HFFc6 (cell line): ENCODE data around the gene RB1. TPM values are rescaled to one million over a fixed set of nuclear protein-coding genes. Genes with fewer than 3 reads are reported as not detected.
"Not testable (repeated sequence)": the region's sequence is repeated elsewhere in the genome, so short reads cannot be mapped to it uniquely, and the experiment has no call there.

ENCODE experiments used
- DNase-seq: peaks from one replicate; pipeline ENCODE4 v3.0.0-alpha.2; 2018
- H3K27ac Mint-ChIP-seq: 2 replicates; pipeline ENCODE4 v1.8.0; 2020; ENCODE audit warnings: mild to moderate bottlenecking, mixed read lengths
- H3K27me3 Mint-ChIP-seq: 2 replicates; pipeline ENCODE4 v1.8.0; 2021; ENCODE audit warnings: mild to moderate bottlenecking, moderate library complexity, mixed read lengths; ENCODE audit not compliant: insufficient read depth
- H3K36me3 Mint-ChIP-seq: 2 replicates; pipeline ENCODE4 v1.8.0; 2021; ENCODE audit warnings: low read depth, mixed read lengths
- H3K4me1 Mint-ChIP-seq: 2 replicates; pipeline ENCODE4 v1.8.0; 2020; ENCODE audit warnings: low read depth, mixed read lengths
- H3K4me3 Mint-ChIP-seq: 2 replicates; pipeline ENCODE4 v1.8.0; 2020; ENCODE audit warnings: mild to moderate bottlenecking, moderate library complexity, mixed read lengths
- H3K9me3 Mint-ChIP-seq: 2 replicates; pipeline ENCODE4 v1.8.0; 2020; ENCODE audit warnings: mild to moderate bottlenecking, mixed read lengths
- CTCF ChIP-seq: fragments of 200-600 bp; sonication (generic); IDR thresholded peaks from 2 replicates; pipeline ENCODE4 v1.5.0; 2021; ENCODE audit warnings: antibody characterized with exemption, mild to moderate bottlenecking
- total RNA-seq, 6 experiments: library from RNA; stranded (reverse); fragmentation: NEBNext Ultra II Directional; extraction: Animal tissue kit (Norgen Biotek cat#: 25700); gene quantifications; 2 replicates in 1 of 6; 3 replicates in 5 of 6; pipeline ENCODE4 v1.2.3, GENCODE V29; 2021

Gene RB1
- total RNA-seq, 6 experiments from 2014 or later = 39.2 to 50.4 (median 43.0) TPM

- DNase-seq = peak; percentile 31
- TF ChIP-seq CTCF = no peak
- H3K36me3 Mint-ChIP-seq = peaks cover 45% of the 10 kb centered on the region
- peaks cover 31% of the 10 kb centered on the region for H3K9me3 Mint-ChIP-seq
- no peaks in the 10 kb centered on the region for H3K27me3 Mint-ChIP-seq
- H3K27ac Mint-ChIP-seq = peak overlapping the region; percentile 60
- H3K4me1 Mint-ChIP-seq = peaks cover 57% of the 10 kb centered on the region
- H3K4me3 Mint-ChIP-seq = peak overlapping the region; percentile 78
Measured at GRCh38 chr13:48449656-48450055, 146.1 kb downstream of the RB1 start.

- DNase-seq = peak; percentile 94
- H3K27me3 Mint-ChIP-seq = not testable (repeated sequence)
- Mint-ChIP-seq H3K4me1 (peaks cover 57% of the 10 kb centered on the region), H3K4me3 (peak overlapping the region; percentile 18), H3K9me3 (peaks cover 31% of the 10 kb centered on the region), H3K27ac (peak overlapping the region; percentile 29), H3K36me3 (peaks cover 54% of the 10 kb centered on the region)
Measured at GRCh38 chr13:48451196-48451595, 147.6 kb downstream of the RB1 start.

- H3K4me1 Mint-ChIP-seq = peaks cover 20% of the 10 kb centered on the region
- no peak overlapping the region for H3K27ac Mint-ChIP-seq
- peaks cover 20% of the 10 kb centered on the region for H3K9me3 Mint-ChIP-seq
- no peak for DNase-seq
- no peak overlapping the region for H3K4me3 Mint-ChIP-seq
- H3K27me3 Mint-ChIP-seq = no peaks in the 10 kb centered on the region
- H3K36me3 Mint-ChIP-seq = peaks cover 67% of the 10 kb centered on the region
- no peak for TF ChIP-seq CTCF
Measured at GRCh38 chr13:48456546-48456945, 153.0 kb downstream of the RB1 start.

GRCh38 chr13:48457578-48458242 is 154.2 kb downstream of the RB1 start:
- DNase-seq = no peak
- peaks cover 61% of the 10 kb centered on the region for H3K36me3 Mint-ChIP-seq
- no peaks in the 10 kb centered on the region for H3K27me3 Mint-ChIP-seq

GRCh38 chr13:48475230-48475629 is 171.7 kb downstream of the RB1 start:
- TF ChIP-seq CTCF = peak; percentile 18; the same call in 1 of the 2 replicates
- Mint-ChIP-seq H3K9me3 (no peaks in the 10 kb centered on the region), H3K36me3 (peaks cover 37% of the 10 kb centered on the region), H3K4me3 (no peak overlapping the region), H3K4me1 (peaks cover 33% of the 10 kb centered on the region), H3K27me3 (no peaks in the 10 kb centered on the region), H3K27ac (no peak overlapping the region)
- no peak for DNase-seq

More at GRCh38 chr13:48457578-48458242, 154.2 kb downstream of the RB1 start:
- H3K27ac Mint-ChIP-seq = no peak overlapping the region
- no peak for TF ChIP-seq CTCF
- peaks cover 10% of the 10 kb centered on the region for H3K4me1 Mint-ChIP-seq
- peaks cover 8% of the 10 kb centered on the region for H3K9me3 Mint-ChIP-seq
- H3K4me3 Mint-ChIP-seq = no peak overlapping the region

- Mint-ChIP-seq H3K27ac (peak overlapping the region; percentile 13; the same call in 1 of the 2 replicates), H3K27me3 (no peaks in the 10 kb centered on the region), H3K9me3 (no peaks in the 10 kb centered on the region), H3K4me1 (peaks cover 33% of the 10 kb centered on the region), H3K36me3 (peaks cover 37% of the 10 kb centered on the region), H3K4me3 (no peak overlapping the region)
- no peak for TF ChIP-seq CTCF
- DNase-seq = no peak
Measured at GRCh38 chr13:48476215-48476614, 172.7 kb downstream of the RB1 start.
